Pancreas (tissue), 10 donors: ENCODE measurements around the gene GSTA5. TPM values are rescaled to one million over a fixed set of nuclear protein-coding genes. Genes with fewer than 3 reads are reported as not detected.
"Not testable (repeated sequence)": the region's sequence is repeated elsewhere in the genome, so short reads cannot be mapped to it uniquely, and the experiment has no call there.

Experiments
- ATAC-seq, 4 donors: fragments of 200-7000 bp; cut with Tn5 transposase; one replicate each; pipeline versions ENCODE4 v1.8.0 to v1.9.1; 2020; ENCODE audit warnings: mild to moderate bottlenecking in 4 of 4, moderate library complexity in 4 of 4
- DNase-seq, 6 donors: peaks; one replicate each; pipeline ENCODE4 v3.0.0-alpha.2; 2020
- FAIRE-seq: peaks from 2 replicates; lab custom pipeline; 2012; peaks lifted over from hg19 to GRCh38; lab: Jason Lieb, UNC
- H3K27ac ChIP-seq, 4 donors: fragments of 200-600 bp; sonication (generic); 1 replicate in 3 of 4; 2 replicates in 1 of 4; pipeline versions ENCODE4 v1.5.0 to v1.8.0; 2020
- H3K27me3 ChIP-seq, 4 donors: fragments of 200-600 bp; one replicate each; pipeline ENCODE4 v1.8.0; 2021
- H3K36me3 ChIP-seq, 3 donors: fragments of 200-600 bp; sonication (generic) in 1 of 3; one replicate each; pipeline versions ENCODE4 v1.5.0 to v1.8.0; 2020 to 2021
- H3K4me1 ChIP-seq, 3 donors: fragments of 200-600 bp; one replicate each; pipeline ENCODE4 v1.8.0; 2021
- H3K4me3 ChIP-seq, 4 donors: fragments of 200-600 bp; sonication (generic) in 2 of 4; one replicate each; pipeline versions ENCODE4 v1.5.0 to v1.8.0; 2020 to 2021
- H3K9me3 ChIP-seq, 4 donors: fragments of 200-600 bp; one replicate each; pipeline ENCODE4 v1.8.0; 2021
- WGBS, 2 donors: extraction: QIAGEN DNeasy Blood & Tissue Kit; methylation state at CpG; one replicate each; pipeline ENCODE4 v1.1.7; 2013; 5-methylcytosine and 5-hydroxymethylcytosine counted together
- intact Hi-C, 3 donors: fragments of 100-400 bp; cut with DNase I; formaldehyde crosslinking; loops; one replicate each; pipeline versions ENCODE4 v1.11.1 to v1.14.2; 2022
- polyA plus RNA-seq, 2 donors: library from polyadenylated mRNA; stranded (reverse); fragments of 200-250 nt; gene quantifications; one replicate each; pipeline ENCODE4 v1.2.3, GENCODE V29; 2013
- total RNA-seq, 6 donors: library from RNA; stranded (reverse); fragmentation: NEBNext Ultra II Directional in 4 of 6; extraction: Animal tissue kit (Norgen Biotek cat#: 25700) in 4 of 6; gene quantifications; one replicate each; pipeline versions ENCODE4 v1.2.1 to v1.2.4, GENCODE V29; 2021 to 2023
- TF ChIP-seq, protein P1 (sequence below), 4 donors: fragments of 200-600 bp; sonication (generic) in 3 of 4; IDR thresholded peaks; one replicate each; pipeline versions ENCODE4 v1.5.0 to v1.8.0; 2021; ENCODE audit warnings: antibody characterized with exemption in 4 of 4
- donor health status: healthy with polysubstance abuse.
- donor health status: DM: no; HTN: no; CAD: no; lungs with moderate emphysema.
- donor health status: DM: no; HTN: no; CAD: no.
- donor health status: control.
- donor health status: control.
- donor health status: Bipolar disorder and iron deficiency.
- donor health status: DM: yes; HTN: yes; CAD: no.
- donor health status: DM: no; HTN: no; CAD: no.
- donor health status: DM: no; HTN: no; CAD: no.
- donor health status: DM: yes; HTN: yes; CAD: no.

The GSTA5 gene
- total and polyA plus RNA-seq, 8 donors: not detected

- DNase-seq (no peak), FAIRE-seq (no peak), ATAC-seq (no peak)
- TF ChIP-seq, protein P1, sequence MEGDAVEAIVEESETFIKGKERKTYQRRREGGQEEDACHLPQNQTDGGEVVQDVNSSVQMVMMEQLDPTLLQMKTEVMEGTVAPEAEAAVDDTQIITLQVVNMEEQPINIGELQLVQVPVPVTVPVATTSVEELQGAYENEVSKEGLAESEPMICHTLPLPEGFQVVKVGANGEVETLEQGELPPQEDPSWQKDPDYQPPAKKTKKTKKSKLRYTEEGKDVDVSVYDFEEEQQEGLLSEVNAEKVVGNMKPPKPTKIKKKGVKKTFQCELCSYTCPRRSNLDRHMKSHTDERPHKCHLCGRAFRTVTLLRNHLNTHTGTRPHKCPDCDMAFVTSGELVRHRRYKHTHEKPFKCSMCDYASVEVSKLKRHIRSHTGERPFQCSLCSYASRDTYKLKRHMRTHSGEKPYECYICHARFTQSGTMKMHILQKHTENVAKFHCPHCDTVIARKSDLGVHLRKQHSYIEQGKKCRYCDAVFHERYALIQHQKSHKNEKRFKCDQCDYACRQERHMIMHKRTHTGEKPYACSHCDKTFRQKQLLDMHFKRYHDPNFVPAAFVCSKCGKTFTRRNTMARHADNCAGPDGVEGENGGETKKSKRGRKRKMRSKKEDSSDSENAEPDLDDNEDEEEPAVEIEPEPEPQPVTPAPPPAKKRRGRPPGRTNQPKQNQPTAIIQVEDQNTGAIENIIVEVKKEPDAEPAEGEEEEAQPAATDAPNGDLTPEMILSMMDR (IDR thresholded peaks at IDR 0.05): no peak
- intact Hi-C loops: loop anchor here in 1 of 3 donors (10.0 kb wide), 1 partner anchor 123 kb away; the partner anchor contains the start of gene GSTA4
- no peaks in the 10 kb centered on the region for H3K9me3 ChIP-seq
- H3K27ac ChIP-seq: no peak overlapping the region
- no peaks in the 10 kb centered on the region for H3K4me1 ChIP-seq
- H3K27me3 ChIP-seq: no peaks in the 10 kb centered on the region
- no peak overlapping the region for H3K4me3 ChIP-seq
- H3K36me3 ChIP-seq: no peaks in the 10 kb centered on the region
- WGBS, 2 donors: 50 to 68% methylated on average over 3 of the region's 3 CpGs
Observed at GRCh38 chr6:52871621-52872020, 31.0 kb upstream of the GSTA5 start.

- intact Hi-C loops: loop anchor here in 1 of 3 donors (10.0 kb wide), 1 partner anchor 124 kb away; the partner anchor contains the start of gene GSTA4
- not testable (repeated sequence) for H3K4me1 ChIP-seq, ATAC-seq, H3K9me3 ChIP-seq, H3K27ac ChIP-seq, H3K27me3 ChIP-seq, H3K4me3 ChIP-seq, FAIRE-seq, H3K36me3 ChIP-seq, DNase-seq
- WGBS, 2 donors: 91 to 93% methylated on average over 3 of the region's 3 CpGs
Observed at GRCh38 chr6:52870335-52871091, 29.9 kb upstream of the GSTA5 start.

GRCh38 chr6:52868899-52869298 lies 28.3 kb upstream of the GSTA5 start:
- FAIRE-seq, H3K4me1 ChIP-seq, H3K4me3 ChIP-seq, ATAC-seq, H3K27ac ChIP-seq, H3K36me3 ChIP-seq, H3K9me3 ChIP-seq, H3K27me3 ChIP-seq, intact Hi-C loops, DNase-seq: not testable (repeated sequence)
- WGBS, 2 donors: 72 to 81% methylated on average over 5 of the region's 5 CpGs

DNA sequence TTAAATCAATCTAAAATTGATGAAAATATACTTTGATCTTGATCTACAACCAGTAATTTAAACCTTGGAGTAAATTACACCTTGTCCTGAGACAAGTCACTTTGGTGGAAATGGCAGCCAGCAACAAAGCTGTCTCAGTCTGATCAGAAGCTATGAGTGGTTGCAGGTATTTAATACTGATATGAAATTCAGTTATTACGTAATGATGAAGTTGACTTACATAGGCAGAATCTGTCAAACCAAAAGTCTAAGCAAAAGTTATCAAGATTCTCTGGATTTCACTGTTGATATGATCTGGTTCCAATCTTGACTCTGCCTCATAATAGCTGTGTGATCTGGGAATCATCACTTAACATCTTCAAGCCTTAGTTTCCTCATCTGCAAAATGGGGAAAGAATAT lies 27.6 kb upstream of the GSTA5 start:
- no peak for FAIRE-seq
- intact Hi-C loops: no loop called here
- H3K9me3 ChIP-seq: no peaks in the 10 kb centered on the region
- H3K4me1 ChIP-seq: no peaks in the 10 kb centered on the region
- no peaks in the 10 kb centered on the region for H3K36me3 ChIP-seq
- WGBS, 2 donors: 85 to 89% methylated on average over 1 of the region's 1 CpG
- TF ChIP-seq, protein P1 (IDR thresholded peaks at IDR 0.05): no peak
- ATAC-seq: no peak
- H3K4me3 ChIP-seq: no peak overlapping the region
- no peaks in the 10 kb centered on the region for H3K27me3 ChIP-seq
- no peak overlapping the region for H3K27ac ChIP-seq
- no peak for DNase-seq

DNA sequence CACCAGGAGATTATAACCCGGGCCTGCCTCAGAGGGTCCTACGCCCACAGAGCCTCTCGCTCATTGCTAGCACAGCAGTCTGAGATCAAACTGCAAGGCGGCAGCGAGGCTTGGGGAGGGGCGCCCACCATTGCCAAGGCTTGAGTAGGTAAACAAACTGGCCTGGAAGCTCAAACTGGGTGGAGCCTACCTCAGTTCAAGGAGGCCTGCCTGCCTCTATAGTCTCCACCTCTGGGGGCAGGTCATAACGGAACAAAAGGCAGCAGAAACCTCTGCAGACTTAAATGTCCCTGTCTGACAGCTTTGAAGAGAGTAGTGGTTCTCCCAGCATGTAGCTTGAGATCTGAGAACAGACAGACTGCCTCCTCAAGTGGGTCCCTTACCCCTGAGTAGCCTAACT lies 20.5 kb upstream of the GSTA5 start:
- intact Hi-C loops, H3K36me3 ChIP-seq, ATAC-seq, H3K9me3 ChIP-seq, H3K27me3 ChIP-seq, H3K4me3 ChIP-seq, H3K27ac ChIP-seq, H3K4me1 ChIP-seq, FAIRE-seq: not testable (repeated sequence)
- whole genome bisulfite sequencing, 2 donors: 50 to 53% methylated on average over 7 of the region's 7 CpGs
- peak in 4 of 6 donors; percentile 10 to 41 (median 19) for DNase-seq

- Histone ChIP-seq H3K27me3 (no peaks in the 10 kb centered on the region), H3K36me3 (no peaks in the 10 kb centered on the region), H3K9me3 (no peaks in the 10 kb centered on the region), H3K4me3 (no peak overlapping the region), H3K27ac (no peak overlapping the region), H3K4me1 (no peaks in the 10 kb centered on the region)
- TF ChIP-seq, protein P1 (IDR thresholded peaks at IDR 0.05): no peak
- DNase-seq (no peak), ATAC-seq (no peak), FAIRE-seq (no peak)
- WGBS, 2 donors: 92 to 93% methylated on average over 4 of the region's 4 CpGs
- intact Hi-C loops: no loop called here
Observed at GRCh38 chr6:52858416-52858815, 17.8 kb upstream of the GSTA5 start.

- H3K9me3 ChIP-seq, intact Hi-C loops, H3K27me3 ChIP-seq, FAIRE-seq, H3K4me3 ChIP-seq, H3K4me1 ChIP-seq, H3K36me3 ChIP-seq: not testable (repeated sequence)
- peak in 1 of 4 donors; percentile 64 for ATAC-seq
- H3K27ac ChIP-seq: peak overlapping the region in 1 of 4 donors; percentile 30
- DNase-seq: peak in 5 of 6 donors; percentile 32 to 80 (median 37)
- 5 to 8% methylated on average over 3 of the region's 3 CpGs for WGBS, 2 donors
Observed at GRCh38 chr6:52856137-52856536, 15.5 kb upstream of the GSTA5 start.
